Gastrocnemius medialis (tissue), 4 donors: ENCODE measurements around the gene PRKACG.
"Not testable (repeated sequence)": the region's sequence is repeated elsewhere in the genome, so short reads cannot be mapped to it uniquely, and the experiment has no call there.

ENCODE experiments used
- CTCF ChIP-seq, 5 experiments: fragments of 450-650 bp in 3 of 5; fragments of 200-600 bp in 2 of 5; sonication (generic) in 2 of 5; IDR thresholded peaks in 4 of 5; conservative IDR thresholded peaks in 1 of 5; 1 replicate in 4 of 5; 2 replicates in 1 of 5; pipeline ENCODE4 v1.5.1; 2016 to 2019; ENCODE audit warnings: antibody characterized with exemption in 5 of 5, mild to moderate bottlenecking in 3 of 5, moderate library complexity in 3 of 5
- POLR2A ChIP-seq, 2 donors: fragments of 450-650 bp; IDR thresholded peaks; one replicate each; pipeline ENCODE4 v1.6.1; 2017; ENCODE audit warnings: antibody characterized with exemption in 2 of 2, mild to moderate bottlenecking in 2 of 2, moderate library complexity in 2 of 2

DNA sequence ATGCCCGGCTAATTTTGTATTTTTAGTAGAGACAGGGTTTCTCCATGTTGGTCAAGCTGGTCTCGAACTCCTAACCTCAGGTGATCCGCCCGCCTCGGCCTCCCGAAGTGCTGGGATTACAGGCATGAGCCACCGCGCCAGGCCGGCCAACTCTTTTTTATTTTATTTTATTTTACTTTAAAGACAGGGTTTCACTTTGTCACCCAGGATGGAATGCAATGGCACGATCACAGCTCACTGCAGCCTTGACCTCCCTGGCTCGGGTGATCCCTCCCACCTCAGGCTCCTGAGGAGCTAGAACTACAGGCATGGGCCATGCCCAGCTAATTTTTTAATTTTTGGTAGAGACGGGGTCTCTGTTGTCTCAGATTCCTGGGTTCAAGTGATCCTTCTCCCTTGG, 37.0 kb upstream of the PRKACG start:
- TF ChIP-seq CTCF (IDR thresholded peaks at IDR 0.05 in 4 of 5, conservative IDR thresholded peaks at IDR 0.05 in 1 of 5); POLR2A (IDR thresholded peaks at IDR 0.05): not testable (repeated sequence)
